ENCODE results near the gene CCDC170. TPM values are rescaled to one million over a fixed set of nuclear protein-coding genes. Genes with fewer than 3 reads are reported as not detected.

CCDC170 gene
- total and polyA plus RNA-seq, 2 of the 8 experiments (the other 6 are each of a cell fraction or from before 2014, with no cell fraction given): 0.06 to 0.09 TPM

DNA sequence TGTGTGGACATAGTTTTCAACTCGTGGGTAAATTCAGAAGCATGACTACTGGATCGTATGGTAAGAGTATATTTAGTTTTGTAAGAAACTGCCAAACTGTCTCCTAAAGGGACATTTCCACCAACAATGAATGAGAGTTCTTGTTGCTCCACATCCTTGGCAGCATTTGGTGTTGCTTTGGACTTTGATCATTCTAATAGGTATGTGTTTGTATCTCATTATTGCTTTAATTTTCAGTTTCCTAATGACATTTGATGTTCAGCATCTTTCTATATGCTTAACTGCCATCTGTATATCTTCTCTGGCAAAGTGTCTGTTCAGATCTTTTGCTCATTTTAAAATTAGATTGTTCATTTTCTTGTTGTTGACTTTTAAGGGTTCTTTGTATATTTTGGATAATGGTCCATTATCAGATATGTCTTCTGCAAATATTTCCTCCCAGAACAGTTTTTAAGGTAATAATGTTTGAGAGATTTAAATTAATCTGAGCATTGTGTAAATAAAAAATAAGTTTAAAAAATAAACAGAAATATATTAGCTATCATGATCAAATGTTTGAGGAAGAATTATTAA lies 138.7 kb downstream of the CCDC170 start:
- Histone ChIP-seq H4K5ac (ENCODE audit: insufficient read length, low read depth, low read length) (no peak overlapping the region), H2BK15ac (ENCODE audit: low read length) (no peak overlapping the region), H3K4me1 (replicated peaks in 1 of 4; ENCODE audit: control insufficient read depth in 3 of 4, insufficient read depth in 4 of 4, low read length in 3 of 4) (peaks cover 0 to 4% (median 3%) of the 10 kb centered on the region in 4 experiments; a peak in 3 of 7 replicates), H3K9me3 (ENCODE audit: insufficient read depth in 2 of 2, low read depth in 1 of 2, low read length in 1 of 2) (no peaks in the 10 kb centered on the region), H3K79me2 (ENCODE audit: control insufficient read depth in 1 of 2, insufficient read depth in 2 of 2, low read length in 2 of 2) (no peaks in the 10 kb centered on the region), H3K36me3 (ENCODE audit: control insufficient read depth in 2 of 4, insufficient read depth in 4 of 4, low read length in 3 of 4) (no peaks in the 10 kb centered on the region), H2BK12ac (ENCODE audit: low read depth, low read length) (no peak overlapping the region), H2BK20ac (ENCODE audit: low read length) (no peak overlapping the region), H4K8ac (ENCODE audit: extremely low read depth, insufficient read depth, low read length) (no peak overlapping the region), H3K9ac (replicated peaks in 1 of 4; ENCODE audit: extremely low read depth in 1 of 4, low read depth in 3 of 4, low read length in 3 of 4) (no peak overlapping the region), H4K91ac (replicated peaks; ENCODE audit: insufficient read length, low read length) (no peak overlapping the region), H3K23ac (ENCODE audit: insufficient read length) (no peak overlapping the region), H3K18ac (ENCODE audit: extremely low read depth, low read length) (no peak overlapping the region), H3K4ac (replicated peaks; ENCODE audit: insufficient read length, low read depth, low read length) (no peak overlapping the region), H2AK5ac (ENCODE audit: low read depth, low read length) (no peak overlapping the region), H3K4me2 (ENCODE audit: insufficient read depth in 1 of 2, low read depth in 2 of 2, low read length in 2 of 2) (no peak overlapping the region), H3K79me1 (ENCODE audit: low read depth, low read length) (no peaks in the 10 kb centered on the region), H2BK5ac (ENCODE audit: low read depth, low read length) (no peak overlapping the region), H2BK120ac (replicated peaks; ENCODE audit: low read depth, low read length) (no peak overlapping the region), H3K27ac (ENCODE audit: low read depth, low read length) (no peak overlapping the region), H4K20me1 (replicated peaks in 1 of 2; ENCODE audit: control insufficient read depth in 1 of 2, insufficient read depth in 2 of 2, low read length in 2 of 2) (no peaks in the 10 kb centered on the region), H3K4me3 (ENCODE audit: extremely low read depth in 1 of 4, insufficient read depth in 2 of 4, low read depth in 3 of 4, low read length in 4 of 4) (no peak overlapping the region), H3K23me2 (ENCODE audit: low read depth, low read length) (no peaks in the 10 kb centered on the region), H3K14ac (ENCODE audit: insufficient read length) (no peak overlapping the region), H3K56ac (replicated peaks; ENCODE audit: insufficient read length, low read depth, low read length) (no peak overlapping the region), H2AFZ (ENCODE audit: low read length) (no peak overlapping the region), H3K27me3 (replicated peaks in 1 of 4; ENCODE audit: control insufficient read depth in 3 of 4, extremely low read depth in 1 of 4, insufficient read depth in 3 of 4, low read length in 3 of 4) (no peaks in the 10 kb centered on the region)
- TF ChIP-seq TAF1 (IDR thresholded peaks at IDR 0.05; ENCODE audit: low read depth, low read length): no peak
- TF ChIP-seq JUN (IDR thresholded peaks at IDR 0.05; ENCODE audit: low read depth, low read length): no peak
- no peak for TF ChIP-seq TEAD4 (IDR thresholded peaks at IDR 0.05; ENCODE audit: low read depth, low read length)
- no peak for TF ChIP-seq SP4 (IDR thresholded peaks at IDR 0.05; ENCODE audit: low read length)
- TF ChIP-seq CREB1 (IDR thresholded peaks at IDR 0.05): no peak
- no peak for TF ChIP-seq GABPA (IDR thresholded peaks at IDR 0.05; ENCODE audit: borderline replicate concordance, insufficient read depth, low read length)
- no peak for TF ChIP-seq POLR2A (IDR thresholded peaks at IDR 0.05; ENCODE audit: control extremely low read depth in 1 of 2, low read depth in 2 of 2, low read length in 2 of 2)
- TF ChIP-seq, protein P1, sequence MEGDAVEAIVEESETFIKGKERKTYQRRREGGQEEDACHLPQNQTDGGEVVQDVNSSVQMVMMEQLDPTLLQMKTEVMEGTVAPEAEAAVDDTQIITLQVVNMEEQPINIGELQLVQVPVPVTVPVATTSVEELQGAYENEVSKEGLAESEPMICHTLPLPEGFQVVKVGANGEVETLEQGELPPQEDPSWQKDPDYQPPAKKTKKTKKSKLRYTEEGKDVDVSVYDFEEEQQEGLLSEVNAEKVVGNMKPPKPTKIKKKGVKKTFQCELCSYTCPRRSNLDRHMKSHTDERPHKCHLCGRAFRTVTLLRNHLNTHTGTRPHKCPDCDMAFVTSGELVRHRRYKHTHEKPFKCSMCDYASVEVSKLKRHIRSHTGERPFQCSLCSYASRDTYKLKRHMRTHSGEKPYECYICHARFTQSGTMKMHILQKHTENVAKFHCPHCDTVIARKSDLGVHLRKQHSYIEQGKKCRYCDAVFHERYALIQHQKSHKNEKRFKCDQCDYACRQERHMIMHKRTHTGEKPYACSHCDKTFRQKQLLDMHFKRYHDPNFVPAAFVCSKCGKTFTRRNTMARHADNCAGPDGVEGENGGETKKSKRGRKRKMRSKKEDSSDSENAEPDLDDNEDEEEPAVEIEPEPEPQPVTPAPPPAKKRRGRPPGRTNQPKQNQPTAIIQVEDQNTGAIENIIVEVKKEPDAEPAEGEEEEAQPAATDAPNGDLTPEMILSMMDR (IDR thresholded peaks at IDR 0.05; ENCODE audit: control extremely low read depth in 1 of 3, insufficient read depth in 1 of 3, low read depth in 1 of 3, low read length in 3 of 3): no peak
- no peak for TF ChIP-seq BCL11A (IDR thresholded peaks at IDR 0.05; ENCODE audit: low read depth in 2 of 2, low read length in 2 of 2)
- TF ChIP-seq BACH1 (IDR thresholded peaks at IDR 0.05; ENCODE audit: low read length): no peak
- WGBS, 2 experiments (ENCODE audit: extremely low coverage in 1 of 2, insufficient coverage in 1 of 2, insufficient read length in 1 of 2, insufficient replicate concordance in 2 of 2, low coverage in 1 of 2, low lambda C conversion rate in 2 of 2, missing lambda C conversion rate in 1 of 2): 100% methylated on average over 2 of the region's 2 CpGs; no CpG with 5 or more reads in 1 of the 2 experiments
- DNase-seq (ENCODE audit: low read depth in 1 of 2, low spot score in 2 of 2) (no peak), FAIRE-seq (no peak)
- ChIA-PET POLR2A (ENCODE audit: partially characterized antibody) (no interaction called here), CTCF (ENCODE audit: partially characterized antibody) (interaction anchor here (0.6 to 1.1 kb wide), 3 partner anchors 8 to 685 kb away, joined by 3 to 5 read pairs (median 4); no protein-coding TSS in a partner anchor)
